Measurements from ENCODE around the gene SIM1. TPM values are rescaled to one million over a fixed set of nuclear protein-coding genes. Genes with fewer than 3 reads are reported as not detected.

SIM1 gene
- polyA plus RNA-seq, 1 experiment = 32.9 TPM

- no peak for DNase-seq (ENCODE audit: low read depth)
- ChIA-PET POLR2A (interaction anchor here (0.6 to 0.7 kb wide), 2 partner anchors 17 to 22 kb away, joined by 3 to 8 read pairs; no protein-coding TSS in a partner anchor), CTCF (interaction anchor here (0.6 to 1.7 kb wide), 6 partner anchors 10 to 1037 kb away, joined by 3 to 6 read pairs (median 3); no protein-coding TSS in a partner anchor)
- no peaks in the 10 kb centered on the region for H3K27me3 ChIP-seq (ENCODE audit: control insufficient read depth, insufficient read depth, low read length)
- H3K4me3 ChIP-seq (ENCODE audit: low read depth, low read length) = no peak overlapping the region
- H3K36me3 ChIP-seq (ENCODE audit: control insufficient read depth, insufficient read depth, low read length) = no peaks in the 10 kb centered on the region
- no peak for TF ChIP-seq CTCF (IDR thresholded peaks at IDR 0.05; ENCODE audit: insufficient read depth, low read depth, low read length)
These were observed 5.8 kb upstream of the SIM1 start for GRCh38 chr6:100470422-100471120.

GRCh38 chr6:100469101-100469859 is 4.6 kb upstream of the SIM1 start:
- CTCF ChIA-PET = interaction anchor here (0.9 to 1.7 kb wide), 3 partner anchors 18 to 362 kb away, joined by 3 to 6 read pairs (median 3); no protein-coding TSS in a partner anchor
- Histone ChIP-seq H3K4me3 (ENCODE audit: low read depth, low read length) (peak overlapping the region; percentile 19), H3K27me3 (ENCODE audit: control insufficient read depth, insufficient read depth, low read length) (no peaks in the 10 kb centered on the region), H3K36me3 (ENCODE audit: control insufficient read depth, insufficient read depth, low read length) (no peaks in the 10 kb centered on the region)
- no peak for DNase-seq (ENCODE audit: low read depth)
- POLR2A ChIA-PET = no interaction called here
- no peak for TF ChIP-seq CTCF (IDR thresholded peaks at IDR 0.05; ENCODE audit: insufficient read depth, low read depth, low read length)

- no peak for TF ChIP-seq CTCF (IDR thresholded peaks at IDR 0.05; ENCODE audit: insufficient read depth, low read depth, low read length)
- CTCF ChIA-PET = no interaction called here
- H3K27me3 ChIP-seq (ENCODE audit: control insufficient read depth, insufficient read depth, low read length) = no peaks in the 10 kb centered on the region
These were observed 3.4 kb upstream of the SIM1 start for GRCh38 chr6:100468016-100468622.

GRCh38 chr6:100467129-100468015 is 2.7 kb upstream of the SIM1 start:
- H3K4me3 ChIP-seq (ENCODE audit: low read depth, low read length) = no peak overlapping the region
- H3K27me3 ChIP-seq (ENCODE audit: control insufficient read depth, insufficient read depth, low read length) = no peaks in the 10 kb centered on the region
- TF ChIP-seq CTCF (IDR thresholded peaks at IDR 0.05; ENCODE audit: insufficient read depth, low read depth, low read length) = no peak
- peaks cover 4% of the 10 kb centered on the region; the same call in 1 of the 2 replicates for H3K36me3 ChIP-seq (ENCODE audit: control insufficient read depth, insufficient read depth, low read length)
- ChIA-PET CTCF (interaction anchor here (1.0 to 11.7 kb wide), 5 partner anchors 10 to 352 kb away, joined by 3 to 161 read pairs (median 10); no protein-coding TSS in a partner anchor), POLR2A (no interaction called here)
- no peak for DNase-seq (ENCODE audit: low read depth)

More at GRCh38 chr6:100468016-100468622, 3.4 kb upstream of the SIM1 start:
- Histone ChIP-seq H3K4me3 (ENCODE audit: low read depth, low read length) (no peak overlapping the region), H3K36me3 (ENCODE audit: control insufficient read depth, insufficient read depth, low read length) (peaks cover 1% of the 10 kb centered on the region; the same call in 1 of the 2 replicates)
- DNase-seq (ENCODE audit: low read depth) = no peak
- POLR2A ChIA-PET = no interaction called here

Measured in BJ (cell line).